GM19463 (cell line): Measurements from ENCODE around the gene WNK2.

Source experiments
- ATAC-seq: cut with Tn5 transposase; IDR thresholded peaks from one replicate; pipeline ENCODE4 v1.9.1; 2021; ENCODE audit warnings: mild to moderate bottlenecking, moderate library complexity; ENCODE audit not compliant: unreplicated experiment

The WNK2 gene

GRCh38 chr9:93184432-93185265 lies 710 bp downstream of the WNK2 start:
- ATAC-seq, result no peak

- no peak for ATAC-seq
These were observed 1.6 kb downstream of the WNK2 start for GRCh38 chr9:93185266-93186214.

- no peak for ATAC-seq
These were observed 2.4 kb downstream of the WNK2 start for GRCh38 chr9:93186215-93186945.

- no peak for ATAC-seq
These were observed 3.1 kb downstream of the WNK2 start for GRCh38 chr9:93187047-93187446.

- no peak for ATAC-seq
These were observed 3.6 kb downstream of the WNK2 start for GRCh38 chr9:93187574-93187973.

GRCh38 chr9:93188426-93189368 lies 4.8 kb downstream of the WNK2 start:
- ATAC-seq, result no peak

GRCh38 chr9:93189369-93190132 lies 5.6 kb downstream of the WNK2 start:
- no peak for ATAC-seq

- no peak for ATAC-seq
These were observed 6.2 kb downstream of the WNK2 start for GRCh38 chr9:93190133-93190525.

- ATAC-seq, result no peak
These were observed 6.9 kb downstream of the WNK2 start for GRCh38 chr9:93190656-93191353.

- ATAC-seq, result no peak
These were observed 7.4 kb downstream of the WNK2 start for GRCh38 chr9:93191354-93191660.

- ATAC-seq, result no peak
These were observed 8.9 kb downstream of the WNK2 start for GRCh38 chr9:93192721-93193387.

- ATAC-seq, result no peak
These were observed 9.7 kb downstream of the WNK2 start for GRCh38 chr9:93193388-93194220.

GRCh38 chr9:93194221-93194625 lies 10.3 kb downstream of the WNK2 start:
- no peak for ATAC-seq

GRCh38 chr9:93194641-93195040 lies 10.7 kb downstream of the WNK2 start:
- ATAC-seq, result no peak

- no peak for ATAC-seq
These were observed 12.4 kb downstream of the WNK2 start for GRCh38 chr9:93196096-93197055.

GRCh38 chr9:93197670-93198069 lies 13.7 kb downstream of the WNK2 start:
- ATAC-seq, result no peak
